T47D (cell line): ENCODE measurements around the gene SEPTIN11.

ENCODE experiments used
- DNase-seq, 2 experiments: peaks; one replicate each; pipeline versions ENCODE4 v3.0.0 to v3.0.0-alpha.2; 2011 to 2012; ENCODE audit warnings: low read depth in 1 of 2, low spot score in 1 of 2
- JUND ChIP-seq: IDR thresholded peaks from 2 replicates; pipeline ENCODE4 v1.6.1; 2012; ENCODE audit warnings: low read depth
- in situ Hi-C: cut with HindIII; loops from 2 replicates; pipeline ENCODE4 v1.10.0; 2016; ENCODE audit warnings: low sequenced_read_pairs, low pct_unique_long_range_greater_than_20kb

The SEPTIN11 gene

DNA sequence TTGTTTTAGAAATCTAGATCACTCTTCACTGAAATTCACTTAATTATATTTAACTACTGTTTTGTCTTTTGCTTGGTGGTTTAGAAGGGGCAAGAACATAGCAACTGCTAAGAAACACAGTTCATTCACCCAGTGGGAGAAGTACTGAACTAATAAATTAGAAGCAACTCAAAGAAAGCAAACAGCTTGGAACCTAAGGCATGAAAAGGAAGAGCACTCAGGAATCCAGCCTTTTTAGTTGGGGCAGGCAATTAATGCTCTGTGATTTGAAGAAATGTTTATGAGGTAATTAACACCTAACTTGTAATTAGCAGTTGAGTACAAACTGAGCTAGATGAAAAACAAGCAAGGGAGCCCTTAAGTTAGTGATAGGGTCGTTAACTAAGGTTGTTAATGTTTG, 22.8 kb downstream of the SEPTIN11 start:
- no peak for DNase-seq
- in situ Hi-C loops = no loop called here
- no peak for TF ChIP-seq JUND

DNA sequence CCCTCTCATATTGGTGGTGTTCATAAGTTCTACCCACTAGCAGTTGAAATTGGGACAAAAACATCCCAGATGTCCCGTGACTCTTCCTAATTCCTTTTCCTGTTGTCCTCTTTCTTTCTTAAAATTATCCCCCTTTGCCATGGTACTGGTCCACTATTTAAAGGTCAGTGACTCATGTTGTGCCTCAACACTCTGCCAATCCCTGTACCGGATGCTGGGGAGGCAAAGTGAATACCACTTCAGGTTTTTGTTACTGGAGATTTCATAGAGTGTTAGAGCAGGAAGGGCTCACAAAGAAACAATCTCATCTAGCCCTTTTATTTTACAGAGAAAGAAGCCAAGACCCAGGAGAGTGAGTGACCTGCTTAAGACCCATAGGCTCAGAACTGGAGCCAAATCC, 24.6 kb downstream of the SEPTIN11 start:
- no peak for DNase-seq
- TF ChIP-seq JUND = no peak
- in situ Hi-C loops = no loop called here

DNA sequence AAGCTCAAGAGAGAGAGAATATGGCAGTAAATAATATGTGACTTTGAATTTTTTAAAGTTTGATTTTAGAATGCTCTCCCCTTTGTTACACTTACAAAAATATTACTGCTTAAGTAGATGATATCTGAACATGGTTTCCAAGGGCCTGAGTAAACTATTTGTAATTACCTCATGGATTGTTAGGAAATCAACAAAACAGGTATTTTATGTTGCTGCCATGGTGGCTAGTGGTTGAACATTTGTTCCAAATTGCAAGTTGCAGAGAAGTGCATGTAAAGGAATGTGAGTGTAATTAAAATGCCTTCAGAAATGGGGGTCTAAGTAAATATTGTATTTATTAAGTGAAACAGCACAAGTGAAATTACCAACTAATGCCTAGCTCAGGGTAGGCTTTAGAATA, 27.6 kb downstream of the SEPTIN11 start:
- no peak for TF ChIP-seq JUND

DNA sequence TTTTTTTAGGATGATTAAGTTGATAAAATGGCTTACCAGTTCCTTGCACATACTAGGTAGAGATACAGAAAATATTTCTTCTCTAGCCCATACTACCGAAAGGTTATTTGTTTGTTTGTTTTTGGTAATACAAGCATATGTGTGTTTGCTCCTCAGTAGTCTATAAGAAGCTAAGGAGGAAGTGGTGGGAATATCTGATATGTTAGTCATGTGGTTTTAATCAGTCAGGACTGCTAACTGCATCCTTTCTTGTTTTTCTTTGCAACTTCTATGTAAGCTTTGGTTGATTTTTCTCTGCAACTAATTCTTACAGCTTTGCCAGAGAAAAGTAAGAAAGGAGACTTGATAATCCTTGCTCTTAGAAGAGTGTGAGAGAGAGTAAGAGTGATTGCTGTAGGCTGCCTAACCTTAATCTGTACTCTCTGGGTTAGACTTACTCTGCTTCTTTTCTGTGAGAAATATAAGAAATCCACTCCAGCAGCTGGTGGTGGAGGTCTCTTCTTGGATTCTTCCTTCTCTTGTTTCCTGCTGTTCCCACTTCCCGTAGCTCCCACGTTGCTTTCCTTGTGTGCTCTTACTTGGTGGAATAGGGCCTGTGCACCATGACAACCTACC, 28.3 kb downstream of the SEPTIN11 start:
- in situ Hi-C loops = no loop called here
- TF ChIP-seq JUND = no peak

More for the DNA sequence above, 27.6 kb downstream of the SEPTIN11 start:
- no peak for DNase-seq
- in situ Hi-C loops = no loop called here

DNA sequence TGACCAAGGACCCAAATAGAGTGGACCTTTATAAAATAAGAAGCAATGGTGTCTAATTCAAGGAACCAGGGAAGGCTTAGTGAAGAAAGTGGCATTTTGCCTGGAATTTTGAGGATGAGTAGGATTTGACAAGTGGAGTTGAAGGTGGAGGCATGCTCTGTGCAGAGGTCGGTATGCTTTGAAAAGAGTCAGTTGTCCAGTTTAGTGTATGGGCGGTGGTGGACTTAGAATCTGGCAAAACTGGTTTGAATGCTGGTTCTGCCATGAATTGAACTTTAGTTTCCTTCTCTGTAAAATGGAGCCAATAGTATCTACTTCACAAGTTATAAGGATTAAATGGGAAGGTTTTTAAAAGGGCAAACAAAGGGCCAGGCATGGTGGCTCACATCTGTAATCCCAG, 29.7 kb downstream of the SEPTIN11 start:
- in situ Hi-C loops = no loop called here
- peak in 1 of 2 experiments; percentile 33 for DNase-seq
- TF ChIP-seq JUND = no peak

More for the DNA sequence above, 28.3 kb downstream of the SEPTIN11 start:
- DNase-seq = no peak

DNA sequence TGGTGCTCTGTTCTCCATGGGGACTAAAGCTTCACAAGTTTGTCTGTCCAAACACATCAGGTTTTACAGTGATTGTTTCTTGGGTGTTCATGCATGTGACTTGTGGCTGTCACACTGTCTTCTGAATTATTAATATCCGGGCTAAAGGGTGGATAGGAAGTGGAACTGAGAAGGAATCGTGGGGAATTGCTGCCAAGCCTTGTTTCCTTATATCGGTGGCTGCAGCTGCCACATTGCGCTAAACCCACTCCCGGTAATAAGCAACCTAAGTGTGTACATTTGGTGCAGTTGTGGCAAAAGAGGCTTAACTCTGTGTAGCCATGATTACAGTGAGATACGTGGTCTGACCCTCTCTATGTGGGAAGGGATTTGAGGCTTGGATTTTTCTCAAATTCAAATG, 30.7 kb downstream of the SEPTIN11 start:
- TF ChIP-seq JUND = no peak
- no peak for DNase-seq
- in situ Hi-C loops = no loop called here

DNA sequence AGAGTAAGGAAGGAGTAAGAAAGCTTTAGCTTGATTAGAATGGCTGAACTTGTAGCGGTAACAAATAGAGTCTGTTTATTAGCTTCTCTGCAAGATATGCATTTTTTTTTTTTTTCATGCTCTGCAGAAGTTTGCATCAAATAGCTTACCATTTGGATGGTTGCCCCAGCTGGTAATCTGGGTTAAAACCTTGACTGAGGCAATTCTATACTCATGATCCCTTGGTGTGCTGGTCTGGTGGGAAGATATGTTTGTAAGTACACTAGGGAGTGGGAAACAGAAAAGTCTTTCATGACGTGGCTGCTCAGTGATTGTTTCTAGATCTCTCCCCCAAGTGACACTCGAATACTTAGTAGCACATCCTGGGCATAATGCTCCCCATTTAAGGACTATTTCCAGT, 32.1 kb downstream of the SEPTIN11 start:
- in situ Hi-C loops = no loop called here
- TF ChIP-seq JUND = no peak
- no peak for DNase-seq

DNA sequence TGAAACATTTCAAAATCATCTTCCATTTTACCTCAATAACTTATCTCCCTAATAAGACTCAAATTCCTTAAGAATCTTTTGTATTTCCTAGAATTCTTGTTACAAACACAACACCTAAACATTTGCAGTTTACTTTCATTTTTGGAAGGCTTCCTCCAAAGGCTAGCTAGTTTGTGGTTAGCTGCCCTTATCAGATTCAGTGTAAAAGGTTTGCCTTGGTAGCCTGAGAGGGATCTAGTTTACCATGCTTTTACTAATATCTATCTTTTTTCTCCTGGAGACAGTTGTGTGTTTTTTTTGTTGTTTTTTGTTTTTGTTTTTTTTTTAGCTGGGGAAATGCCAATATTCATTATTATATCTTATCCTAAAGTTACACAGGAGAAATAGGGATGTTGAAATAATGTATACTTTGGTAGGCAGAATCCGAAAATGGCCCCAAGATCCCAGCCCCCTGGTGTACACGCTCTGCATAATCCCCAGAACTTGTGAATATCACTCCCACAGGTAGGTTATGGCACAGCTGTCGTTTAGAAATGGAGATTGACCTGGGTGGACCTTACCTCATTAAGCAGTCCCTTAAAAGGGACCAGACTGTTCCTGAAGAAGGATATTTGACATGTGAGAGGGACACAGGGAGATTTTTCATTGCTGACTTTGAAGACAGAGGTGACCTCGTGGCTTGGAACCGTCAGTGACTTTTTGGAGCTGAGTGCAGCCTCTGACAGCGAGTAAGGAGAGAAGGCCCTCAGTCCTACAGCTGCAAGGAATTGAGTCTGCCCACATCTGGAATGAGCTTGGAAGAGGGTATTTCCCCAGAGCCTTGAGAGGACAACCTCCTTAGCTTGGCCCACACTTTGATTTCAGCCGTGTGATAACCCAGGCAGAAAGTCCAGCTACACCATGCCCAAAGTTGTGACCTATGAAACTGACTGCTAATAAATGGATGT, 33.4 kb downstream of the SEPTIN11 start:
- no peak for DNase-seq
- in situ Hi-C loops = no loop called here
- TF ChIP-seq JUND = no peak

DNA sequence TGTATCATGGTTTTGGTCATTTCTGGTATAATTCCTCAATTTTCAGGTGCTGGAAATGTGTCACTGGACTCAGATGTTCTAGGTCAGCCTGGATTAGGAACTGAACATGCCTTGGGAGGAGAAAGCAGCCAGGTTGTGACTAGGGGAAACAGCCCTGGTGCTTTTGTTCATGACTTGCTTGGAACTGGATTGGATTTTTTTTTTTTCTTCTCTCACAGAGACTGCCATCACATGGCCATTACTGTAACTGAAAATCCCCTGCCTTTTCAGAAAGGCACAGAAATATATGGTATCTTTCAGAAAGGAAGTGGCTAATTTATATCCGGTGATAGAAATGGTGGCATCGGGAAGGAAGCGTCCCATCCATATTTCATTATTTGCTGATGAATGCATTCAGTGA, 34.6 kb downstream of the SEPTIN11 start:
- no peak for TF ChIP-seq JUND
- in situ Hi-C loops = no loop called here
- peak in 1 of 2 experiments; percentile 25 for DNase-seq

DNA sequence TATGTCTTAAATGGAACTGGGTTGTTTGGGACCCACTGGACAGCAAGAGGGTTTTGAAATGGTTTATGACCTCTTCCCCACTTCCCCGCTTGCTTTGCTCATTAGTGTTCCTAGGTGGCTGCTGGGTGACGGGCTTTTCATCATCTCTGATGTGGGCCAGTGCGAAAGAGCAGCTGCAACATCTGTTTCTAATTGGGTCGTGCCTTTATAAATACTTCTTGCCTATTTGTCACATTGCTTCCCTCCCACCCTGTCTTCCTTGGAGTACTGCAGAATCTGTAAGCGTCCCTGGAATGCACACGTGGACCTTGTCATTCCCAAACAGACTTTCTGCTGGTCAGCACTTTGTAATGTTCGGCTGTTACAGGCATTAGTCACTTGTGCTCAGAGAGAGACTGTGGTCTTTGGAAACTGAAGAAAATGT, 35.2 kb downstream of the SEPTIN11 start:
- in situ Hi-C loops = no loop called here
- no peak for DNase-seq

DNA sequence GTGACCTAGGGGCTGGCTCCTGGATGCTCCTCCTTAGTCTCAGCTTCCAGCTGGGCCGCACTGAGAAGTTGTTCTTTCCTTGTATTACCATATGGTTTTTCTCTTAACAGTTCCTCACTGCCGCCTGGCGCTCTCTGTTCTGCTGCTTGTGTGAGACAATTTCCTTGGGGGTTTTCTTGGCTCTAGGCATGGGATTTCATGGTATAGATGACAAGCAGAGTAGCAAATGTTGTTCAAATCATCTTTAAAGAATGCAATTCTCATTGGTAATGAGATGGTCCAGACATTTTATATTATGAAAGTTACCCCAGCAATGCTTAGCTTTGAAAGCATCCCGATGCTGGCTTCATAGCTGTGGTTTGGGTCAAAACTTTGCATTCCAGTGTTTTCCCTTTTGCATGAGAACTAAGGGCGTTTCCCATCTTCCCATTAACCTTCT, 37.6 kb downstream of the SEPTIN11 start:
- in situ Hi-C loops = no loop called here
- DNase-seq = no peak
- no peak for TF ChIP-seq JUND

More for the DNA sequence above, 35.2 kb downstream of the SEPTIN11 start:
- no peak for TF ChIP-seq JUND

DNA sequence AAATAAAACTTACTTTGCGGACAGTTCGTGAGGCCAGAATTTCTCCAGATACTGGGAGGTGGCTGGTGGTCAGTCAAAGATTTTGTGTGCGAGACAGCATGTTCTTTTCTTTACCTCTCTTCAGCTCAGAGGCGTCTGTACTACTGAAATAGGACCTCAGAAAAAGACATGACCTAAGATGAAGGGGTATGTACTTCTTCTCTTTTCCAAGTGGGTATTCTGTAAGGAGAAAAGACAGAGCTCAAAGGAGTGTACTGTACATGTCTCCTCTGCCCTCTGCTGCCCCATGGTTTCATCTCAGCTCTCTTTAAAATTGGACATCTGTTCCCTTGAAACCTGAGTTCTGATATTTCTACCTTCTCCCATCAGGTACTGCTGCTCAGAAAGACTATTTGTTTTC, 38.1 kb downstream of the SEPTIN11 start:
- no peak for DNase-seq
- TF ChIP-seq JUND = no peak
- in situ Hi-C loops = no loop called here

DNA sequence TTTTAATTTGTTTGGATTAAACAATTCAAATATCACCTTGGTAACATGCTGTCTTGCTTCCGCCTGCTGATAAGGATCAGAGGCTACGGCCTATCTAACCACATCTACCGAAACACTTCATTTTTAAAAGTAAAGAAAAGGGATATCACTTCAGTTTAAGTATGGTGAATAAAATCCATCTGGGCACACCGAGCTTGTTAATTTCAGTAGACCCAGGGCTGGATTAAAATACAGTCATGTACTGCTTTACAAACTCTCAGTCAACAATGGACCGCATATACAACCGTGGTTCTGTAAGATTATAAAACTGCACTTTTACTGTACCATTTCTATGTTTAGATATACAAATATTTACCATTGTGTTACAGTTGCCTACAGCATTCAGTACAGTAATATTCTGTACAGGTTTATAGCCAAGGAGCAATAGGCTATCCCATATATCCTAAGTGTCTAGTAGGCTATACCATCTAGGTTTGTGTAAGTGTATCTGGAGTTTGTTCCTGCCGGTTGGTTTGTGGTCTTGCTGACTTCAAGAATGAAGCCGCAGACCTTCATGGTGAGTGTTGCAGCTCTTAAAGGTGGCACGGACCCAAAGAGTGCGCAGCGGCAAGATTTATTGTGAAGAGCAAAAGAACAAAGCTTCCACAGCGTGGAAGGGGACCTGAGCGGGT, 40.0 kb downstream of the SEPTIN11 start:
- in situ Hi-C loops = no loop called here
- DNase-seq = no peak
- TF ChIP-seq JUND = no peak
